ENCODE measurements around the gene KIF5B.

Gene KIF5B

DNA sequence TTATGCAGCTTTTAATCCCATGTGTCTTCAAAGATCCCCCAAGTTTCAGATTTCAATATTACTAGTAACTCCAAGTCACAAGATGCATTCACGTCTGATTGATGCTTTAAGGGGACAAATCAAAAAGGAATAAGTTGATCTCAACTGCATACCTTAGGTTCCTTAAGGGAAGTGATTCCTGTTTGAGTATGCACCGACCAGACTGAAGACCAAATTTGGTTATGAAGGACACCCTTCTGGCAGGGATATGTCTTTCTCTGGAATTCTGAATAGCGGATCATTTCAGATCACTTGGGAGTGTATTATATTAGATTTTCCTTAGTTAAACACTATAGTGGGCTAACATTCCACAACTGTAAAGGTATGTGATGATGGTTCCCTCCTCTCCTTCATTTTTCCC, 4.3 kb downstream of the KIF5B start:
- TF ChIP-seq, protein P1, sequence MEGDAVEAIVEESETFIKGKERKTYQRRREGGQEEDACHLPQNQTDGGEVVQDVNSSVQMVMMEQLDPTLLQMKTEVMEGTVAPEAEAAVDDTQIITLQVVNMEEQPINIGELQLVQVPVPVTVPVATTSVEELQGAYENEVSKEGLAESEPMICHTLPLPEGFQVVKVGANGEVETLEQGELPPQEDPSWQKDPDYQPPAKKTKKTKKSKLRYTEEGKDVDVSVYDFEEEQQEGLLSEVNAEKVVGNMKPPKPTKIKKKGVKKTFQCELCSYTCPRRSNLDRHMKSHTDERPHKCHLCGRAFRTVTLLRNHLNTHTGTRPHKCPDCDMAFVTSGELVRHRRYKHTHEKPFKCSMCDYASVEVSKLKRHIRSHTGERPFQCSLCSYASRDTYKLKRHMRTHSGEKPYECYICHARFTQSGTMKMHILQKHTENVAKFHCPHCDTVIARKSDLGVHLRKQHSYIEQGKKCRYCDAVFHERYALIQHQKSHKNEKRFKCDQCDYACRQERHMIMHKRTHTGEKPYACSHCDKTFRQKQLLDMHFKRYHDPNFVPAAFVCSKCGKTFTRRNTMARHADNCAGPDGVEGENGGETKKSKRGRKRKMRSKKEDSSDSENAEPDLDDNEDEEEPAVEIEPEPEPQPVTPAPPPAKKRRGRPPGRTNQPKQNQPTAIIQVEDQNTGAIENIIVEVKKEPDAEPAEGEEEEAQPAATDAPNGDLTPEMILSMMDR (IDR thresholded peaks at IDR 0.05): no peak

DNA sequence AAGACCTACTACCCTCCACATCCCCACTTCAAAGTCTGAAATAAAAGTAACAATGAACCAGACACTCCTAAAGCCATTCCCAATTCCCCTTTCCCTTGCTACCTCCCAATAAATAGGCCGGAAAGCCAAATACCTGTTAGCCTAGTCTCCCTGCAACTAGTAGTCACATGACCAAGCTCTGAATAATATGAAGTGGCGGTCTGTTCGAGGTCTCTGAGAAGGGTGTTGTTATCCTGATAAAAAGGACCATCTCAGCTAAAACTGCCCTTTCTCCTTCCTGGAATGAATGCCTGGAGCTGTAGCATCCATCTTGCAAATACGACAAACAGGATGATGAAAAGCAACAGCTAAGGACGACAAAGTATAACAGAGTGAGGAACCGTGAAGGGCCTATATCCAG, 6.0 kb downstream of the KIF5B start:
- TF ChIP-seq, protein P1 (IDR thresholded peaks at IDR 0.05): no peak

DNA sequence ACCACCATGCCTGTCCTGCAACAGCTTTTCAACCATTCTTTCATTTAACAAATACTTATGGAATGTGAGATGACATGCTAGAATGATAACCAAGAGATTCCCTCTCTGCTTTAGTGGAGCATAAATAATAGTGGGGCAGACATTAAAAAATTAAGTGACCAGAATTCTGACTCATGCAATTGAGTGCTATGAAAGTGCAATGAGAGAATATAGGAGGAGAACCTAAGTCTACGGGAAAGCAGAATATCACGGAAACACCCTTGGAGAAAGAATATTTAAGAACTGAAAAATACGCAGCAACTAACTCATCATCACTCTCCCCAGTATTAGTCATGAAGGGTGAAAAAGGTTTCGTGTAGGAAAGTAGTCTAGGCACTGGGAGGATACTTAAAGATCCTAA, 7.1 kb downstream of the KIF5B start:
- TF ChIP-seq, protein P1 (IDR thresholded peaks at IDR 0.05): no peak

DNA sequence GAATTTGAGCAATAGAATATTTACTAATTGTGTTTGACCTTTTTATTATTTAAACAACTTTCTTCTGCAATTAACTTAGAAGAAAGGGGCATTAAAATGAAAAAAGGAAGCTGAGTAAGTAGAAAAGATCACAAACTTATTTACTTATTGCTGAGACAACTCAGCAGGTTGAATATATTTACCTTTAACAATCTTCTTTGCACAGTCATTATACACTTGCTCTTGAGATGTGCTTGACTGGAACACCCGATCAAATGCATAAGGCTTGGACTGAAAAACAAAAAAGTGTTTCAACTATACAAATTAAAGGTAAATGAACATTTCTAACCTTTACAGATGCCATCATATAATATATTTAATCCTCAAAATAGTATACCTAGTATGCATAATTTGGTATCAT, 7.9 kb downstream of the KIF5B start:
- TF ChIP-seq, protein P1 (IDR thresholded peaks at IDR 0.05): no peak

DNA sequence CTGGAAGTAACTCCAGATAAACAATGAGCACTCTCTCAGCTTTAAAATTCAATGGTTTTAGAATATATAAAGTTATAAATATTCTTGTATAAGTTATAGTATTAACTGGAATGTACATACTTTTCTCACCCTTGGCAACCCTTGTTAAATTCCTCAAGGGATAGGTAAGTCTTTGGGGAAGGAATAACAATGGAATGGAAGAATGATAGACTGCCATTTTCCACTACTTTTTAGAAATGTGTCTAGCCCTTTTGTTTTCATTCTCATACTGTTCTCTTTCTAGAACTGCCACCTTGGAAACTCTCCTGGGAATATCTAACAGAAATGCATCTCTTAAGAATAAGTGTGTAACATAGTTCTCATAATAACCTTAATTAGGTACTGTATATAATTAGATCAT, 8.3 kb downstream of the KIF5B start:
- TF ChIP-seq, protein P1 (IDR thresholded peaks at IDR 0.05): no peak

DNA sequence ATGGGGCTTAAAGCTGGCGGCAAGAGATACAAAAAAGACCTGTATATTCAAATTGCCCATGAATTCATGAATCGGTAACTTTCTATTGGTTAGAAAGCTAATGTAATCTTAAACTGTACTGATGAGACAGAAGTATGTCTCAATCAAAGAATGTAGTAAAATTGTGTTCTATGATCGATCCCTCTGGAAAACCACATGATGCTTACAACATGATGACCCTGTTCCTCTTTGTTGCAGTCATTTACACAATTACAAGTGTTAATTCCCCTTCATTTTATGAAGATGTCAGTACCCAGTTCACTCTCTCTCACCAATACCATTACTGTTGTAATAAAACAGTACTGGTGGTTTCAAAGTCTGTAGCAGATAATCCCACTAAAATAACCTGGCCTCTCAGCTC, 10.1 kb downstream of the KIF5B start:
- TF ChIP-seq, protein P1 (IDR thresholded peaks at IDR 0.05): no peak

DNA sequence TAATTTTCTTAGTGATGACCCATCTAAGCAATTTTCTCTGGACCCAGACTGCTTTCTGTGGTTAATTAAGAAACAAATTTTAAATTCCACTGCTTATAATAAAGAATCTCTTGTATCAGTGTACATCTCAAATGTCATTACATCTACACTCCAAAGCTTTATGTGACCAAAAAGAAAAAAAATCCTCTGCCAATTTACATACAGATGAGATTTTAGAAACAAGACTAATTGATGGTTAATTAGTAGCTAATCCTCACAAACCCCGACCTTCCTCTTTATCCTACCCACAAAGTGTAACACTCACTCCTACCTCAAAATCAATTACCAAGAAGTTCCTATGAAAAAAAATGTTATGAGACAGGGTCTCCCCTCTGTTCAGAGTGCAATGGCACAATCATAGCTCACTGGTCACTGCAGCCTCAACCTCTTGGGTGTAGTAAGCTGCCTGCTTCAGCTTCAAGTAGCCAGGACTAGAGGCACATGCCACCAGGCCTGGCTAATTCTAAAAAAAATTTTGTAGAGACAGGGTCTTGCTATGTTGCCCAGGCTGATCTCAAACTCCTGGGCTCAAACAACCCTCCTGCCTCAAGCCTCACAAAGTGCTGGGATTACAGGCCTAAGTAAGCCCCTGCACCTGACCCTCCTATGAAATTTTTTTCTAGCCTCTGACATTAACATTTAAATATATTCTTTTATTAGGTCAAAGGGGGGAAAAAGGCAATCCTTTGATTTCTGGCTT, 14.8 kb downstream of the KIF5B start:
- TF ChIP-seq, protein P1 (IDR thresholded peaks at IDR 0.05): no peak

DNA sequence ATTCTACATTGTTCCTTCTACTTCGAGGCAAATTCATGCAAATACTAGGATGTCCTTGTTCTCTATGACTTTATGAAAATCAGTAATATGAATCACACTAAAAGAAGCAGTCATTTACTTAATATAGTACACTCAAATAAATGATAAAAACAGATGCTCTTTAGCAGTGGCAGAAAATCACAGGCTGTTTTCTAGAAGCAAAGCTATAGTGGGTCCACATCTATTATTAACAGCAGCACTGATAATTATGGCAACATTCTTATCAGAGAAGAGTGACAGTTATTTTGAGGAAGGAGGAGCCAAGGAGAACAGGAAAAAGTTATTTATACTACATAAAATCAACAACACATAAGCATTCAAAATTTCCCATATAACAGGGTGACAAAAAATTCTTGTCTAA, 16.5 kb downstream of the KIF5B start:
- TF ChIP-seq, protein P1 (IDR thresholded peaks at IDR 0.05): no peak

Data from LNCAP (cell line).